Erythroblast (primary cell): Measurements from ENCODE around the gene MAP3K21.

ENCODE experiments used
- GATA1 ChIP-seq: IDR thresholded peaks from 2 replicates; pipeline ENCODE4 v1.6.1; 2011; ENCODE audit warnings: low read depth, mild to moderate bottlenecking, control low read depth, low read length, moderate library complexity
- POLR2A ChIP-seq: IDR thresholded peaks from 2 replicates; pipeline ENCODE4 v1.6.1; 2011; ENCODE audit warnings: mild to moderate bottlenecking, low read length

- TF ChIP-seq POLR2A, result no peak
- no peak for TF ChIP-seq GATA1
Measured at GRCh38 chr1:233360525-233361102, 33.1 kb downstream of the MAP3K21 start.
